COR-L47 (cell line): Measurements from ENCODE around the gene TMCO6.

Experiments used
- DNase-seq: peaks from one replicate; lab custom pipeline; 2025; lab: John Stamatoyannopoulos, UW

Gene TMCO6

DNA sequence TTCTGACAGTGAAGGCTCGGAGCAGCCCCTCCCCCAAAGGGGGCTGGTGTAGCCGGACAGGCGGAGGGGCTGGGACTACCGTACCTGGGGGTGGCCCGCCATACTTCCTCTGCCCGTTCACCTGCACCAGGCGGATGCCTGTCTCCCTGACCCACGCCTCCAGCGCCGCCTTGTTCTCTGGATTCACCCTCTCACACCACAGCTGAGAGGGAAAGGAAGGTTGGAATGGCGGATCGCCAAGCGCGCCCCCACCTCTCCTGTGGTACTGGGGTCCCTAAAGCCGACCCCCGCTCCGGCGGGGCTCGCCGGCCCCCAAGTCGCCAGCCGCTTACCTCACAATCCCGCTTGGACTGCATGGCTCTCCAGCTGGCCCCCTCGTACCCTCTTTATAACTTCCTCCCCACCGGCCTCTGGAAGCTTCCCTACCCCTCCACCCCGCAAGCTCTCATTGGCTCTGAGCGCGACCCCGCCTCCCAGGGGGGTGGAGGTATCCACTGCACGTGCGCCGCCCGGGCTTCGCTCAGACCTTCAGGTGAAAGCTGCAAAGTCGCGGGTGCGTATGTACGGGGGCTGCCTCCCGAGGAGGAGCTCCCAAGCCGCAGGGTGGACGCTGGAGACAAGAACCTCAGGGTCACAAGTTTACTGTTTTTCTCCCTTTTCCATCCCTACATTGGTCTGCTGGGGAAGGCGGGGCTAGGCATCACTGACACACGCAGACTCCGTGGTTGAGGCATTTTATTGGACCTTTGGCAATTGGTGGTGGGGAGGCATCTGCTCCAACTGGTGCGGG, 34.1 kb downstream of the TMCO6 start, which contains the start of gene DND1:
Gene DND1, minus strand, starts transcription at position 390 of the 790 bp plus-strand sequence. Its CDS starts 34 bp downstream, at position 356.
- DNase-seq: no peak

DNA sequence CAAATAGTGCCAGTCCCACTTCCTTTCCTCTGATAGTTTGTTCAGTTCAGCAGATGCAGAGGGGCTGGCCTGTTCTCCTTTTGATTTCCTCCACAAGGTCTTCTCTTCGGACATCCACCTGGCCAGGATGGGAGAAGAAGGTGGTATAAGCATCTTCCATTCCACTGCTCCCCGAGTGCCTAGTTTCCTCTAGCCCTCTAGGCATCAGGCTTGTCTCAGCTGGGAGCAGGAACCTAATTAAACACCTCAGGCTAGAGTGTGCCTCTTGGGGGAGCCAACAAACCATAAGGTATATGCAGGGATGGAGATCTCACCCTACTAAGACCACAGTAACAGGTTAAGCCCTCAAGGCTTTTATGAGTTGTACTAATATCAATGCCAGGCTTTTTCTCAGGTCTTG, 35.0 kb downstream of the TMCO6 start:
- DNase-seq: no peak

DNA sequence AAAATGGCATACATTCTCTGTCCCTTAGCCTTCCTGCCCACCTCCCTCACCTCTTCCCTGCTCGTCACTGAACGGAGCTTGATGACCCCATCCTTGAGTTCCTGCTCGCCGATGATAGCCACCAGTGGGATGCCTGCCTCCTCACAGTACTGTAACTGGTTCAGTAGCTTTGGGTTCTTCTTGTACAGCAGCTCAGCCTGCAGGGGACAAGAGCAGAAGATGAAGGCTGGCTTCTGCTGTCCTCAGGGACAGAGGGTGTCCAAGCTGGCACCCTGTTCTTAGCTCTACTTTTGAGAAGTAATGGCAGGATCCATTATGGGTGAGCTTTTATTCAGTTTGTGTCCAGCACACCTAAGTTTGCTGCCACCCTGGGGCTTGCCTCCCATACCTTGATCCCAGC, 35.4 kb downstream of the TMCO6 start:
- DNase-seq: no peak

DNA sequence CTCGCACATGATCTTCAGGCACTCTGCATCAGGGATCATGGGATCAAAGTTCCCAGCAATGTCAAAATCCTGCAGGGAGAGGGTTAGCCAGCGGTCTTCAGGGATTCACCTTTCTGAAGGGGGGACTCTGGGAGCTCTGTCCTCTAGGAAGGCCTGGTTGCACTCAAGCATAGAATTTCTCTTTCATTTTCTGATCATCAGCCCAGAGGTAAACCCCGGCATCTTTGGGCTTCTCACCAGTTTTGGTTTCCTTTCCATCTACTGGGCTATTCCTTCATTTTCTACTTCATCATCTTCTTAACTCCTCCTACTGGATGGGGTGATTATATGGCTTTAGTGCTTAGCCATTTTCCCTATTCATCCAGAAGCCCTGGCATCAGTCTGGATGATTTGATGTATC, 38.7 kb downstream of the TMCO6 start:
- no peak for DNase-seq

DNA sequence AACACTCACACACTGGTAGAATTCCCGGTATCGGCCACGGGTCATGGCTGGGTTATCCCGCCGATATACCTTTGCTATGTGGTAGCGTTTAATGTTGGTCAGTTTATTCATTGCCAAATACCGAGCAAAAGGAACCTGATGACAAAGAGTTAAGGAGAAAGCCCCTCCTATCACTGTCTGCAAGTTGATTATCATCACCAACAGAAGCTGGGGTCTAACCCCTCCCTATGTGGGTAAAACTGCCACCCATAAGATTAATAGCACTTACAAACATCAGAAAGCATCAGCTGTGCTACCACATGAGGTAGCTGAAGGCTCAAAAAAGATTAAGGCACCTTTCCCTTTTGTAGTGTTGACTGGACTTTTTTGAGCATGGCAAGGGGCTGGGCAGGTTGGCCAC, 39.7 kb downstream of the TMCO6 start:
- no peak for DNase-seq

DNA sequence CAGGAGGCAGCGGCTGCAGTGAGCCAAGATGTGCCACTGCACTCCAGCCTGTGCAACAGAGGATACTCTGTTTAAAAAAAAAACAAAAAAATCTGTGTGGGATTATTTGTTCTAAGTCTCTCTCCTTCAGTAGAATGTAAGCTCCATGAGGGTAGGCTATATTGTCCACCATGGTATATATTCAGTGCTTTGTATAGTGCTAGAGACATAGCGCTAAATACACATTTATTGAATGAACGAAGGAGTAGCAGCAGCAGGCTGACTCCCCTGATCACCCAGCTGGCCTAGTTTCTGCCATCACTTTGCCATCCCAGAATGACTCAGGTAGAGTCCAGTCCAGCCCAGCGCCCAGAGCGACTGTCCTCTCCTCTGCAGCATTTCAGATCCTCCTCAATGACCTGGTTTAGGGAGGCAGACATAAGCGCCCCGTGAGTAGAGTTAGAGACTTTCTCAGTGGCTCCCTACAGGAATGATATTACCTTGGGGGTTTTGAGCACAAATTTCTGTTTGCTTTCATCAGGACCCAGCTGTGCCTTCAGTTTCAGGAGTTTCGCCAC, 51.2 kb downstream of the TMCO6 start:
- no peak for DNase-seq

DNA sequence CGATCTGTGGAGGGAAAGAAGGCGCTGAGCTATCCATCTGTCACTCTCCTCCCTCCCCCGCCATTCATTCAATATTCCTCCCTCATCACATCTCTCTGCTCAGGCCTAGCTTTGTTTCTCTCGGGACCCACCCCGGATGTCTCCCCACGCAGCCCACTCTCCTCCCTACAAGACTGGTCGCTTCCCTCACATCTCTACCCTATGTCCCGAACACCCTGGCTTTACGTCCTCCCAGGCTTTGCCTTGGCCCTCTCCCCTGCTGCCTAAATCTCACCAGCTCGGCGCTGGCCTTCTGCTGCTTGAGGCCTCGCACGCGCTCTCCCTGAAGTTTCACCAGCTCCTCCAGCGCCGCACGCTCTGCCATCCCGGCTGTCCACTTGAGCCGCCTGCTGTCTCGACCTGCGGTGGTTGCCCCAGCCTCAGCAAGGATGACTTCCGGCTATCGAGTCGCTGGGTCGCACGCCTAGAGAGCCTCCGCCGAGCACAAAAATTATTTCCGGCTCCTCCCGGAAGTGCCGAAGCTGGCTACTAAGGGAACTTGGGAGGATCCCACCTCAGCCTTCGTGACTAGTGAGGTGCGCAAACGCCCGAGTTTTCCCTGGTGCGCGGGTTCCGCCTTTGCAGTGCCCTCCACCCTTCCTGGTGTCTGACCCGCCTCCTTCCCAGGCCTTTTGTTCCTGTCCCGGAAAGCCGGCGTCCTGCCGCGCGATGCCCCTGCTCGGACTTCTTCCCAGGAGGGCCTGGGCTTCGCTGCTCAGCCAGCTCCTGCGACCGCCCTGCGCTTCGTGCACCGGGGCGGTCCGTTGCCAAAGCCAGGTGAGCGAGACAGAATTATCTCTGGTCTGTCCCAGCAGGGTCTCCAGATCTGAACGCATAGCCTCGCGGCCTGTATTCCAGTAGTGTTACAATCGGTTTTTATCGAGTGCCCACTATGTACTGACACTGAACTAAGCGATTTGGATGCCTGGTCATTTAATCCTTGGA, 52.0 kb downstream of the TMCO6 start, which contains the start of the genes HARS1 and HARS2:
Gene HARS1, minus strand, starts transcription at position 430 of the 984 bp plus-strand sequence. Its CDS starts 66 bp downstream, at position 364.
Gene HARS2, plus strand, starts transcription at position 515 of the 984 bp plus-strand sequence. Its CDS starts 194 bp downstream, at position 709.
- peak; percentile 92 for DNase-seq

DNA sequence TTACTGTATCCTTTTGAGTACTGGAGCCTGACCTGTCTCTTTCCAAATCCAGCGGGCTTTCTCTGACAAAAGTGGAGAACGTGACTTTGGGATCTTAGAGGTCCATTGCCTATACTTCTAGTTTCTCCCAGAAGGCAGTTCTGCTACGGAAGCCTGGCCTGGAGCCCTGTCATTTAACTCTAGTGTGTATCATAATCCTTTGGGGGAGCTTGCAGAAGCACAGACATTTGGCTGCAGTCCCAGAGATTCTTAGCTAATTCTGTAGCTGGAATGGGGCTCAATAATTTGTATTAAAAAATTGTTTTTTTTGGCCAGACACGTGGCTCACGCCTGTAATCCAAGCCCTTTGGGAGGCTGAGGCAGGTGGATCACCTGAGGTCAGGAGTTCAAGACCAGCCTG, 55.0 kb downstream of the TMCO6 start:
- no peak for DNase-seq
